ENCODE measurements around the gene TMEM89.

GRCh38 chr3:48597408-48597800 lies 24.2 kb downstream of the TMEM89 start:
- TF ChIP-seq, protein P1, sequence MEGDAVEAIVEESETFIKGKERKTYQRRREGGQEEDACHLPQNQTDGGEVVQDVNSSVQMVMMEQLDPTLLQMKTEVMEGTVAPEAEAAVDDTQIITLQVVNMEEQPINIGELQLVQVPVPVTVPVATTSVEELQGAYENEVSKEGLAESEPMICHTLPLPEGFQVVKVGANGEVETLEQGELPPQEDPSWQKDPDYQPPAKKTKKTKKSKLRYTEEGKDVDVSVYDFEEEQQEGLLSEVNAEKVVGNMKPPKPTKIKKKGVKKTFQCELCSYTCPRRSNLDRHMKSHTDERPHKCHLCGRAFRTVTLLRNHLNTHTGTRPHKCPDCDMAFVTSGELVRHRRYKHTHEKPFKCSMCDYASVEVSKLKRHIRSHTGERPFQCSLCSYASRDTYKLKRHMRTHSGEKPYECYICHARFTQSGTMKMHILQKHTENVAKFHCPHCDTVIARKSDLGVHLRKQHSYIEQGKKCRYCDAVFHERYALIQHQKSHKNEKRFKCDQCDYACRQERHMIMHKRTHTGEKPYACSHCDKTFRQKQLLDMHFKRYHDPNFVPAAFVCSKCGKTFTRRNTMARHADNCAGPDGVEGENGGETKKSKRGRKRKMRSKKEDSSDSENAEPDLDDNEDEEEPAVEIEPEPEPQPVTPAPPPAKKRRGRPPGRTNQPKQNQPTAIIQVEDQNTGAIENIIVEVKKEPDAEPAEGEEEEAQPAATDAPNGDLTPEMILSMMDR (tag by site-specific recombination; IDR thresholded peaks at IDR 0.05) = no peak
- TF ChIP-seq MEIS1 (CRISPR knock-in tag; IDR thresholded peaks at IDR 0.05; ENCODE audit: borderline replicate concordance) (no peak), ZNF10 (tag by site-specific recombination; IDR thresholded peaks at IDR 0.05) (no peak), YY2 (tag by site-specific recombination; IDR thresholded peaks at IDR 0.05) (no peak), ZNF292 (tag by site-specific recombination; IDR thresholded peaks at IDR 0.05; ENCODE audit: borderline replicate concordance, low read depth) (no peak), ZNF792 (tag by site-specific recombination; IDR thresholded peaks at IDR 0.05) (no peak)
- TF ChIP-seq, protein P2, sequence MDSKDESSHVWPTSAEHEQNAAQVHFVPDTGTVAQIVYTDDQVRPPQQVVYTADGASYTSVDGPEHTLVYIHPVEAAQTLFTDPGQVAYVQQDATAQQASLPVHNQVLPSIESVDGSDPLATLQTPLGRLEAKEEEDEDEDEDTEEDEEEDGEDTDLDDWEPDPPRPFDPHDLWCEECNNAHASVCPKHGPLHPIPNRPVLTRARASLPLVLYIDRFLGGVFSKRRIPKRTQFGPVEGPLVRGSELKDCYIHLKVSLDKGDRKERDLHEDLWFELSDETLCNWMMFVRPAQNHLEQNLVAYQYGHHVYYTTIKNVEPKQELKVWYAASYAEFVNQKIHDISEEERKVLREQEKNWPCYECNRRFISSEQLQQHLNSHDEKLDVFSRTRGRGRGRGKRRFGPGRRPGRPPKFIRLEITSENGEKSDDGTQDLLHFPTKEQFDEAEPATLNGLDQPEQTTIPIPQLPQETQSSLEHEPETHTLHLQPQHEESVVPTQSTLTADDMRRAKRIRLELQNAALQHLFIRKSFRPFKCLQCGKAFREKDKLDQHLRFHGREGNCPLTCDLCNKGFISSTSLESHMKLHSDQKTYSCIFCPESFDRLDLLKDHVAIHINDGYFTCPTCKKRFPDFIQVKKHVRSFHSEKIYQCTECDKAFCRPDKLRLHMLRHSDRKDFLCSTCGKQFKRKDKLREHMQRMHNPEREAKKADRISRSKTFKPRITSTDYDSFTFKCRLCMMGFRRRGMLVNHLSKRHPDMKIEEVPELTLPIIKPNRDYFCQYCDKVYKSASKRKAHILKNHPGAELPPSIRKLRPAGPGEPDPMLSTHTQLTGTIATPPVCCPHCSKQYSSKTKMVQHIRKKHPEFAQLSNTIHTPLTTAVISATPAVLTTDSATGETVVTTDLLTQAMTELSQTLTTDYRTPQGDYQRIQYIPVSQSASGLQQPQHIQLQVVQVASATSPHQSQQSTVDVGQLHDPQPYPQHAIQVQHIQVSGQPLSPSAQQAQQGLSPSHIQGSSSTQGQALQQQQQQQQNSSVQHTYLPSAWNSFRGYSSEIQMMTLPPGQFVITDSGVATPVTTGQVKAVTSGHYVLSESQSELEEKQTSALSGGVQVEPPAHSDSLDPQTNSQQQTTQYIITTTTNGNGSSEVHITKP (tag by site-specific recombination; IDR thresholded peaks at IDR 0.05) = no peak

Data from HEK293 (cell line).